ENCODE results near the gene FGD6.

FGD6 gene

DNA sequence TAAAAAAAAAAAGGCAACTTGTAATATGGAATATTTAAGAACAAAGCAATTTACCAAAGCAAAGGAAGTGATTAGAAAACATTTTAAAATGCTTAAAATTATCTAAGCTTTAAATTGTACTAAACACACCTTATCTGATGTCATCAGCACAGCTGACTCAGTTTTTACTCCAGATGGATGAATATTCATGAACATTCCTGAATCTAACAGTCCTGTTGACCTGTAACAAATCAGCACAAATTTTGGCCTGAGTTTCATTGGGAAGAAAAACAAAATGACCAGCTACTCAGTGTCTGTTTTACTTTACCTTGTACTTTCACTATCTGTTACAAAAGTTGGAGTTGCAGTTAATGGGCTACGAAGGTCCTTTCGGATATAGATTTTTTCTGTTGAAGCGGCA is 159.8 kb downstream of the FGD6 start:
- TF ChIP-seq, protein P1, sequence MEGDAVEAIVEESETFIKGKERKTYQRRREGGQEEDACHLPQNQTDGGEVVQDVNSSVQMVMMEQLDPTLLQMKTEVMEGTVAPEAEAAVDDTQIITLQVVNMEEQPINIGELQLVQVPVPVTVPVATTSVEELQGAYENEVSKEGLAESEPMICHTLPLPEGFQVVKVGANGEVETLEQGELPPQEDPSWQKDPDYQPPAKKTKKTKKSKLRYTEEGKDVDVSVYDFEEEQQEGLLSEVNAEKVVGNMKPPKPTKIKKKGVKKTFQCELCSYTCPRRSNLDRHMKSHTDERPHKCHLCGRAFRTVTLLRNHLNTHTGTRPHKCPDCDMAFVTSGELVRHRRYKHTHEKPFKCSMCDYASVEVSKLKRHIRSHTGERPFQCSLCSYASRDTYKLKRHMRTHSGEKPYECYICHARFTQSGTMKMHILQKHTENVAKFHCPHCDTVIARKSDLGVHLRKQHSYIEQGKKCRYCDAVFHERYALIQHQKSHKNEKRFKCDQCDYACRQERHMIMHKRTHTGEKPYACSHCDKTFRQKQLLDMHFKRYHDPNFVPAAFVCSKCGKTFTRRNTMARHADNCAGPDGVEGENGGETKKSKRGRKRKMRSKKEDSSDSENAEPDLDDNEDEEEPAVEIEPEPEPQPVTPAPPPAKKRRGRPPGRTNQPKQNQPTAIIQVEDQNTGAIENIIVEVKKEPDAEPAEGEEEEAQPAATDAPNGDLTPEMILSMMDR (conservative IDR thresholded peaks at IDR 0.05; ENCODE audit: low read depth, low read length), result no peak

DNA sequence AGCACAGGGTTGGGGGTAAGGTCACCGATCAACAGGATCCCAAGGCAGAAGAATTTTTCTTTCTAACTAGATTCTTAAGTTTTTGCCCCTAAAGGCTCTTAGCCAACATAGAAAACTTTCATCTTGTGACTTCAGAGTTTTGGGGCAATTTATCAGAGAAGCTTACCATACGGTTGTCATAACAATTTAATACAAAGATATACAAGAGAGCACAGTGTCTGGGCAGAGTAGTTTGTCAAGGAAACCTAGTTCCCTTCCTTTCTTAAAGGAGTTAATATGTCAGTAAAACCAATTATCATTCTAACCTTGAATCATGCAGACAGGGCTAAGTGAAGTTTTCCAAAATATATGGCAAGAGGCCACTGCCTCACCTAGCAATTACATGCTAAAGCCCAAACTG is 162.2 kb downstream of the FGD6 start:
- no peak for DNase-seq (ENCODE audit: low read depth)
- TF ChIP-seq, protein P1 (conservative IDR thresholded peaks at IDR 0.05; ENCODE audit: low read depth, low read length), result no peak
- no peak overlapping the region for H3K4me3 ChIP-seq (ENCODE audit: low read depth, low read length)

More for the DNA sequence above, 159.8 kb downstream of the FGD6 start:
- DNase-seq (ENCODE audit: low read depth), result no peak
- H3K4me3 ChIP-seq (ENCODE audit: low read depth, low read length), result no peak overlapping the region

DNA sequence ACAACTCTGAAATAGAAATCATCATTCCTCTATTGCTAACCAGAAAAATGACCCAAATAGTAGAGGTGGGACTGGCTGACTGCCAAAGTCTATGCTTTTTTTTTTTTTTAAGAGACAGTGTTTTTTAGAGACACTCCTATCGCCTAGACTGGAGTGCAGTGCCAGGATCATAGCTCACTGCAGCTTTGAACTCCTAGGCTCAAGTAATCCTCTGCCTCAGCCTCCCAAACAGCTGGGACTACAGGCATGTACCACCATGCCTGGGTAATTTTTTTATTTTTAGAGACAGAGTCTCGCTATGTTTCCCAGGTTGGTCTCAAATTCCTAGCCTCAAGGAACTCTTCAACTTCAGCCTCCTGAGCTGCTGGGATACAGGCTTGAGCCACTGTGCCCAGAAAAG is 163.1 kb downstream of the FGD6 start:
- DNase-seq (ENCODE audit: low read depth), result peak; percentile 44
- TF ChIP-seq, protein P1 (conservative IDR thresholded peaks at IDR 0.05; ENCODE audit: low read depth, low read length), result no peak
- no peak overlapping the region for H3K4me3 ChIP-seq (ENCODE audit: low read depth, low read length)

DNA sequence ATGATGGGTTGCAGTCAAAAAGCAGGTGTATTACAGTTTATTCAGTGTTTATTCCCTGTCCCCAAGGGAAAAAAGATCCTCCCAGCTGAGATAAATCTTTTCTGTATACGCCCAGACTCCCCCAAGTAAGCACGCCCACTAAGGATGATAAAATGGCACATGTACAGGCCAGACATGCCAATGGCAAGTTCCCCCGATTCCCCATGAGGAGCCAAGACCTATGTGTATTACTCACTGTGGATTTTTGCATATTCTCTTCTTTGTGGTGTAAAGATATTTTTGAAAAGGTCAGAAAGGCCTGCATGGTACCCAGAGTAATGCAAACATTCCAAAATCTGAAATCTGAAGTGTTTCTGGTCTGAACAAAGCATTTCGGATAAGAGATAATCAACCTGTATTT is 166.0 kb downstream of the FGD6 start:
- H3K4me3 ChIP-seq (ENCODE audit: low read depth, low read length), result no peak overlapping the region
- peak; percentile 25 for DNase-seq (ENCODE audit: low read depth)
- TF ChIP-seq, protein P1 (conservative IDR thresholded peaks at IDR 0.05; ENCODE audit: low read depth, low read length), result no peak

DNA sequence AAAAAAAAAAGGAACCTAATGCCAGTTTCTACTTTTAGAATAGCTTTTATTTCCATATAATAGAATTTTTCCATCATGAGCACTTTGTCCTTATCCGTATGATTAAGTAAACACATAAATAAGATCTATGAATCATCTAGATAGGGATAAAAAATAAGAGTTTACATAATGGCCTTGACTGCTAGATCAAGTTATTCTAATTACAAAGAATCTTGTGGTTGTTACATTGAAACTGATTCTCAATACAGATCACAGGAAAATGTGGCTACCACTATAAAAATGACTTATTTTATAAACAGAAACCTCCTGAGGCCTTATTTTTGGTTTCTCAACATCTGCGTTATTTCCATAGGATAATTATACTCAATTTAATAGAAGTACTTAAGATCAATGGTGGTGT is 179.4 kb downstream of the FGD6 start:
- TF ChIP-seq, protein P1 (conservative IDR thresholded peaks at IDR 0.05; ENCODE audit: low read depth, low read length), result no peak
- no peak overlapping the region for H3K4me3 ChIP-seq (ENCODE audit: low read depth, low read length)
- no peak for DNase-seq (ENCODE audit: low read depth)

DNA sequence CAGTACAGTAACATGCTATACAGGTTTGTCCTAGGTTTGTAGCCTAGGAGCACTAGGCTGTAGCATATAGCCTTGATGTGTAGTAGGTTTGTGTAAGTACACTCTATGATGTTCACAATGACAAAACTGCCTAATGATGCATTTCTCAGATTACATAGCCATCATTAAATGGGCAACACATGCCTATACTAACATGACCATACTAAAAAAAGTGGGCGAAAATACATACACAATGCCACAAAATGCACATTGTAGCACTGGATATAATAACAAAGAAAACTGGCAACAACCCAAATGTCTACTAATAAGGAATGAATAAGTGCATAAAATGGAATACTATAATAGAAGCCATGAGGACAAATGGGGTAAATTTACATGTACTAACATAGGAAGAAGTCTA is 182.5 kb downstream of the FGD6 start:
- no peak overlapping the region for H3K4me3 ChIP-seq (ENCODE audit: low read depth, low read length)
- DNase-seq (ENCODE audit: low read depth), result no peak
- TF ChIP-seq, protein P1 (conservative IDR thresholded peaks at IDR 0.05; ENCODE audit: low read depth, low read length), result no peak
